Epithelial cell of esophagus (primary cell): ENCODE data around the gene ANKRD52.
"Not testable (repeated sequence)": the region's sequence is repeated elsewhere in the genome, so short reads cannot be mapped to it uniquely, and the experiment has no call there.

Experiments
- DNase-seq: peaks from one replicate; pipeline ENCODE4 v3.0.0; 2010; ENCODE audit warnings: low read depth
- H3K4me3 ChIP-seq: 2 replicates; pipeline ENCODE4 v1.5.1; 2011; ENCODE audit warnings: mild to moderate bottlenecking, low read length, control low read depth
- TF ChIP-seq, protein P1 (sequence below): IDR thresholded peaks from 2 replicates; pipeline ENCODE4 v1.5.1; 2011; ENCODE audit warnings: low read depth, mild to moderate bottlenecking, low read length, control low read depth, inconsistent platforms; ENCODE audit not compliant: insufficient read depth; ENCODE audit errors: missing control alignments

ANKRD52 gene

DNA sequence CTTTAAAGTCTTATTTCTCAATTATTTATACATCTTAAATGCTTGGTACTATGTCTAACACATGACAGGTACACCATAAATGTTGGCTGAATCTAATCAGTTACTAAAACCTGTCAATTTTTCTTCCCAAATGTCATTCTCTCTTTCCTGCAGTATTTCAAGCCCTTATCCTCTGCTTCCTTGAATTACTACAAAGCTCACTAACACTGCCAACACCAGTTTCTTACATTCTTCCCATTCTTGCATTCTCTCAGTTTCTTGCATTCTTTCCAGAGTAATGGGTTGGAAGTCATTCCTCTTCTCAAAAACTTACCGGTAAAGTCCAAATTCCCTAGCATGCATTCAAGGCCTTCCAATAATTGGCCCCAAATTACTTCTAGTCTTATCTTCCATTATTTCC, 59.3 kb downstream of the ANKRD52 start:
- no peak for DNase-seq
- H3K4me3 ChIP-seq: no peak overlapping the region
- TF ChIP-seq, protein P1, sequence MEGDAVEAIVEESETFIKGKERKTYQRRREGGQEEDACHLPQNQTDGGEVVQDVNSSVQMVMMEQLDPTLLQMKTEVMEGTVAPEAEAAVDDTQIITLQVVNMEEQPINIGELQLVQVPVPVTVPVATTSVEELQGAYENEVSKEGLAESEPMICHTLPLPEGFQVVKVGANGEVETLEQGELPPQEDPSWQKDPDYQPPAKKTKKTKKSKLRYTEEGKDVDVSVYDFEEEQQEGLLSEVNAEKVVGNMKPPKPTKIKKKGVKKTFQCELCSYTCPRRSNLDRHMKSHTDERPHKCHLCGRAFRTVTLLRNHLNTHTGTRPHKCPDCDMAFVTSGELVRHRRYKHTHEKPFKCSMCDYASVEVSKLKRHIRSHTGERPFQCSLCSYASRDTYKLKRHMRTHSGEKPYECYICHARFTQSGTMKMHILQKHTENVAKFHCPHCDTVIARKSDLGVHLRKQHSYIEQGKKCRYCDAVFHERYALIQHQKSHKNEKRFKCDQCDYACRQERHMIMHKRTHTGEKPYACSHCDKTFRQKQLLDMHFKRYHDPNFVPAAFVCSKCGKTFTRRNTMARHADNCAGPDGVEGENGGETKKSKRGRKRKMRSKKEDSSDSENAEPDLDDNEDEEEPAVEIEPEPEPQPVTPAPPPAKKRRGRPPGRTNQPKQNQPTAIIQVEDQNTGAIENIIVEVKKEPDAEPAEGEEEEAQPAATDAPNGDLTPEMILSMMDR: no peak

DNA sequence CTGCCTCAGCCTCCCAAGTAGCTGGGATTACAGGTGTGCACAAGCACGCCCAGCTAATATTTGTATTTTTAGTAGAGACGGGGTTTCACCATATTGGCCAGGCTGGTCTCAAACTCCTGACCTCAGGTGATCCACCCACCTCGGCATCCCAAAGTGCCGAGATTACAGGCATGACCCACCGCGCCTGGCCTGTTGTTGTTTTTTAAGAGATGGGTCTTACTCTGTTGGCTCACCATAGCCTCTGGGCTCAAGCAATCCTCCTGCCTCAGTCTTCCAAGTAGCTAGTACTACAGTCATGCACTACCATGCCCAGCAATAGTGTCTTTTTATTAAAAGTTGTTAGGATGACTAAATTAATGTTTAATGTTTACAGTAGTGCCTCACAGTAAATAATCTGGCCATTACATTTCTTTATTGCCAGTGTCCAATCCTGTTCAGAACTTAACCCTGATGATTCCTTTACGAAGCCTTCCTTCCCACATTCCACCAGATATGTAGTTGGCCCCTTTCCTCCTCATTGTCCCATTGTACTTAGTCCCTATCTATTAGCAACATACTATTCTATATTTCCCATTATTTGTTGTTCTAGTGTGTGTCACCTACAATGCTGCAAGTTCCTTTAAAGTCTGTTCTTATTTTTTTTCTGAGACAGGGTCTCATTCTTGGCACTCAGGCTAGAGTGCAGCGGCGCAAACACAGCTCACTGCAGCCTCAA, 60.1 kb downstream of the ANKRD52 start:
- H3K4me3 ChIP-seq: no peak overlapping the region
- TF ChIP-seq, protein P1: no peak
- DNase-seq: no peak

DNA sequence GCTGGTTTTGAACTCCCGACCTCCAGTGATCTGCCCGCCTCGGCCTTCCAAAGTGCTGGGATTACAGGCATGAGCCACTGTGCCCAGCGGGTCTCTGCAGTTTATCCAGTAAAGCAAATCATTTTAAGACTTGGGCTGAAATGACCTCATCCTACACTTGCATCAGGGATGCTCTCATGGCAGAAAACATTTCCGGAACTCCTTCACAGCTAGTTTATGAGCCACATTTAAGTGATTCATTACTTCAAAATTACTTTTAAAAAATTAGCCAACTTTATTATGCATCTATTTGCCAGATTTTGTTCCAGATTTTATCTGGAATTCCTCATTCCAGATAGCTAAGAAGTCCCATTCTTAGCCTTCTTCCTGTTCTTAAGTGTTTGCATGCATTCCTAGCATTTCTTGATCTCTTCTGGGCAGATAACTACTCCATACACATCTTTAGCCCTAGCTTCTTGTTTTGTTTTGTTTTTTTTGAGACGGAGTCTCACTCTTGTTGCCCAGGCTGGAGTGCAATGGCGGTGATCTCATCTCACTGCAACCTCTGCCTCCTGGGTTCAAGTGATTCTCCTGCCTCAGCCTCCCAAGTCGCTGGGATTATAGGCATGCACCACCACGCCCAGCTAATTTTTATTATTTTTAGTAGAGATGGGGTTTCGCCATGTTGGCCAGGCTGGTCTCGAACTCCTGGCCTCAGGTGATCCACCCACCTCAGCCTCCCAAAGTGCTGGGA, 61.2 kb downstream of the ANKRD52 start:
- peak; percentile 46 for DNase-seq
- not testable (repeated sequence) for H3K4me3 ChIP-seq

- TF ChIP-seq, protein P1: peak; percentile 83
- peak; percentile 87 for DNase-seq
- no peak overlapping the region for H3K4me3 ChIP-seq
Measured at GRCh38 chr12:56193025-56193578, 65.1 kb downstream of the ANKRD52 start.

DNA sequence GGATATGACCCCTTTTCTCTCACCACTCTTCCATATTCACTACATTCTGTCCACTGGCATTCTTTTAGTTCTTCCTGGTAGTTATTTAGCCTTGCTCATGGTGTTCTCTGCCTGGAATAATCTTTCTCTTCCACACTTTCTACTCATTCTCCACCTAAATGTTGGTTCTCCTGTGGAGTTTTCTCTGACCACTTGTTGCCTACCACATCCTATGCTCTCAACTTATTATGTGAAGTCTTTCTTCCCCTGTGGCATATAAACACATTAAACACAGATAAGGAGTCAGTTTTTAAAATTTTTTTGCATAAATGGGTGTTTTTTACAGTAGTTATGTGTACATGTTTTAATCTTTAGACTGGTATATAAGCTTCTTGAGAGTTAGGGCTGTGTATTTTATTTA, 65.6 kb downstream of the ANKRD52 start:
- DNase-seq: no peak
- no peak overlapping the region for H3K4me3 ChIP-seq
- TF ChIP-seq, protein P1: no peak

GRCh38 chr12:56190695-56191155, 67.5 kb downstream of the ANKRD52 start:
- TF ChIP-seq, protein P1: no peak
- DNase-seq: no peak

DNA sequence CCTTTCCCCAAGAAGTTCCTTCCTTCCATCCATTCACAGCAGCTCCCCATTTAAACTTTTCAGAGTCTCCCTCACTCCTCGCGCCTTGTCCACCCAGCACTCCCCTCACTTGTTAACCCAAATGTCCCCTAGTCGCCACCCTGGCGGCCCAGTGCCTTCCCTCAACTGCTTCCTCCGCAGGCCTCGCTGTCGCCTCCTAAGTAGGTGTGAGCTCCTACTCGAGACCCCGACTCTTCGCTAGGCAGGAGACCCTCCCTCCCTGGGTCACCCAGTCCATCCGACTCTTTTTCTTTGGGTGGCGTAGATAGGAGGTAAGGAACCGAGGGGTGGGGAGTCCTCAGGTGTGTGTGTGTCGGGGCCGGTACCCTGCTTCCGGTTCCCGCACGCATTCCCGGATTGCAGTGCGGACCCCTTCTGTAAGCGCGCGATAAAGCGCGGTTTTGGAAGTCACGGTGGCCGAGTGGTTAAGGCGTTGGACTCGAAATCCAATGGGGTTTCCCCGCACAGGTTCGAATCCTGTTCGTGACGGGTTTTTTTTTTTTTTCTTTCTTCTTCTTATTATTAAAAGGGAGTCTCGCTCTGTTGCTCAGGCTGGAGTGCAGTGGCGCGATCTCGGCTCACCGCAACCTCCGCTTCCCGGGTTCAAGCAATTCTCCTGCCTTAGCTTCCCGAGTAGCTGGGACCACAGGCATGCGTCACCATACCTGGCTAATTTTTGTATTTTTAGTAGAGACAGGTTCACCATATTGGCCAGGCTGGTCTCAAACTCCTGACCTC, 68.1 kb downstream of the ANKRD52 start:
- TF ChIP-seq, protein P1: no peak
- DNase-seq: peak; percentile 86
- peak overlapping the region; percentile 87 for H3K4me3 ChIP-seq

More at GRCh38 chr12:56190695-56191155, 67.5 kb downstream of the ANKRD52 start:
- peak overlapping the region; percentile 87 for H3K4me3 ChIP-seq
